Sciatic nerve (tissue), 2 donors: Measurements from ENCODE around the gene UBLCP1. TPM values are rescaled to one million over a fixed set of nuclear protein-coding genes. Genes with fewer than 3 reads are reported as not detected.
"Not testable (repeated sequence)": the region's sequence is repeated elsewhere in the genome, so short reads cannot be mapped to it uniquely, and the experiment has no call there.

Experiments
- ATAC-seq: fragments of 200-7000 bp; cut with Tn5 transposase; one replicate; pipeline ENCODE4 v1.9.1; 2020; ENCODE audit warnings: mild to moderate bottlenecking, moderate library complexity
- DNase-seq: peaks from one replicate; pipeline ENCODE4 v3.0.0-alpha.2; 2020; ENCODE audit warnings: low spot score
- intact Hi-C: fragments of 100-400 bp; cut with DNase I; formaldehyde crosslinking; loops from one replicate; pipeline ENCODE4 v1.14.2; 2022
- total RNA-seq: library from RNA; stranded (reverse); fragmentation: NEBNext Ultra II Directional; extraction: Animal tissue kit (Norgen Biotek cat#: 25700); gene quantifications from one replicate; pipeline ENCODE4 v1.2.1, GENCODE V29; 2021
- donor health status: DM: no; HTN: no; CAD: no.
- donor health status: DM: no; HTN: no; CAD: no.

Gene UBLCP1
- total RNA-seq, 1 donor from 2014 or later = 22.6 TPM

DNA sequence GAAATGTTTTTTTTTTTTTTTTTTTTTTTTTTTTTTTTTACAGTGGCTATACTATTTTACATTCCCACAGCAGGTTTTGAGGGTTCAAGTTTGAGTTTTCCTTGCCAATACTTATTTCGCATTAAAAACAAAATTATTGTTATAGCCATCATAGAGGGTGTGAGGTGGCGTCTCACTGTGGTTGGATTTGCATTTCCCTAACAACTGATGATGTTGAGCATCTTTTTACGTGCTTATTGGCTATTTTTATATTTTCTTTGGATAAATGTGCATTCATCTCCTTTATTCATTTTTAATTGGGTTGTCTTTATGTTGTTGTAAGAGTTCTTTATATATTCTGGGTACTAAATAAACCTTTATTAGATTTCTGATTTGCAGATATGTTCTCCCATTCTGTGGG is 18.9 kb upstream of the UBLCP1 start:
- no peak for DNase-seq
- ATAC-seq = no peak
- intact Hi-C loops = no loop called here

DNA sequence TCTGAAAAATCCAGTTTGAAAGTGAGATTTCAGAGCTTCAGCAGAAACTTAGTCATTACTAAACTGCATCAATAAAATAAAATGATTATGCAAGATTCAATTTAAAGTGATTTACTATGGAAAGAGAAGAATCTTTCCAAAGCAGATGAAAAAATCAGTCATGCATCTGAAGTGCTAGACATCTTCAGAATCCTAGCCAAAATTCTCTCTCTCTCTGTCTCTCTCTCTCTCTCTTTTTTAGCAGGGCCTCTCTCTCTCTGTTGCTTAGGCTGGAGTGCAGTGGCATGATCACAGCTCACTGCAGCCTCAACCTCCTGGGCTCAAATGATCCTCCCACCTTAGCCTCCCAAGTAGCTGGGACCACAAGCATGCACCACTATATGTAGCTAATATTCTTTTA is 18.2 kb upstream of the UBLCP1 start:
- DNase-seq (no peak), ATAC-seq (no peak)
- intact Hi-C loops = no loop called here

DNA sequence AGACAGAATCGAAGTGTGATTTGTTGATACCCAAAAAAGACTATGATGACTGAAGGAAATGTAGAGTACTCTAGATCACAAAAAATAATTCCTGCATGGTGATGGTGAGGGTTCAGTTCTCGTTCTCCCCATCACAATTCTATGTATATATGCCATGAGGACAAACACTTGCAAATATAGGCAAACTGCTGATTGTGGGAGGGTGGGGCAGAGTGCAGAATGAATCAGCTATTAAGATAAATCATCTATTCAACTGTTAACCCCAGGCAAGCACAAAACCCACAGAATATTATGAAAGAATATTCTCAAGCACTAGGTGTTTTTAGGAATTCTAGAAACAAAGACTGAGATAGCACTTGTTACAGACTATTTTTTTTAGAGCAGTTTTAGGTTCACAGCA is 13.9 kb upstream of the UBLCP1 start:
- intact Hi-C loops = no loop called here
- ATAC-seq (no peak), DNase-seq (no peak)

DNA sequence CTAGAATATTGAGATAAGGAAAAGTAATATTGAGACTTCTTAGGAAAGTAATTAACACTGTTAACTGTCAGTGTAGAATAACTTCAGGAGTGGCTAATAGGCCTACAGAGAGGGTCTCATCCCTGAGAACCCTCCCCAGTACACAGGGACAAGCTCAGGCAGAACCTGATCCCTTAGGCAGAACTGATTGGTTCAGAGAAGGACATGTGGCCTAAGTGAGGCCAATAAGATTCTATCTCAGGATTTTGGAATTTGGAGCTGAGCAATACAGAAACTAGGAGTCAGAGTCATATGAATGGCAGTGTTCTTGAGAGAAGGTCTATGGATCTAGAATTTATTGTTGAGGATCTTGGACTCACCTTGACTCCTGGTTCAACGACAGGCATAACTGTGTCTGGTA is 10.9 kb upstream of the UBLCP1 start:
- ATAC-seq = no peak
- intact Hi-C loops = no loop called here

DNA sequence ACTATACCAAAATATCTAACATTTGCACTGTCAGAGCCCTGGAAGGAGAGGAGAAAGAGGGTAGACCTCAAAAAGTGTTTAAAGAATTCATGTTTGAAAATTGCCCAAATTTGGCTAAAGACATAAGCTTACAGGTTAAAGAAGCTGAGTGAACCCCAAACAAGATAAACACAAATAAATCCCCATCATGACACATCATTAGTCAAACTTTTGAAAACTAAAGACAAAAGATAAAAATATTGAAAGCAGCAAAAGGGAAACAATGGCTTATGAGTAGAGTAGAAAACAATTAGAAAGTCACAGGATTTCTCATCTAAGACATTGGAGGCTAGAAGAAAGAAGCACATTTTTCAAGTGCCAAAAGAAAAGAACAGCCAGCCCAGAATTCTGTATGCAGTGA is 6.1 kb upstream of the UBLCP1 start:
- DNase-seq = no peak
- intact Hi-C loops = no loop called here
- no peak for ATAC-seq

More for the DNA sequence above, 10.9 kb upstream of the UBLCP1 start:
- DNase-seq = no peak

DNA sequence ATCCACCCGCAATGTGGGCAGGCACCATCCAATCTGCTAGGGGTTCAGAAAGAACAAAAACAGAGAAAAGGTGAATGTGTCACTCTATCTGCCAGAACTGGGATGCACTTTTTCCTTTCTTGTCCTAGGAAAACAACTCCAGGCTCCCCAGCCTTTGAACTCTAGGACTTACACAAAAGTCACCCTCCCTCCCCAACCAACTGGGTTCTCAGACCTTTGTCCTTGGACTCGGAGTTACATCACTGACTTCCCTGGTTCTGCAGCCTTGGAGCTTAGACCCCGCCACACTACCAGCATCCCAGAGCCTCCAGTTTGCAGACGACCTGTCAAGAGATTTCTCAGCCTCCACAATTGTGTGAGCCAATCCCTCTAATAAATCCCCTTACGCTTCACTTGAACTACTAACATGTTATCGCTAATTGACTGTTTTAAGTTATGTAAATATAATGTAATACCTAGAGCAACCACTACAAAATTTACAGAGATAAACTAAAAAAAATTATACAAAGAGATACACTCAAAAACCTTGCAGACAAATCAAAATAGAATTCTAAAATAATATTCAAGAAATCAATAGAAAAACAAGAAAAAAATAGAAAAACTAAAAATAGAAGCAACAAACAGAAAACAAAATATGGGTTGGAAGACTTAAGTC is 5.3 kb upstream of the UBLCP1 start:
- no peak for ATAC-seq
- no peak for DNase-seq
- intact Hi-C loops = no loop called here

DNA sequence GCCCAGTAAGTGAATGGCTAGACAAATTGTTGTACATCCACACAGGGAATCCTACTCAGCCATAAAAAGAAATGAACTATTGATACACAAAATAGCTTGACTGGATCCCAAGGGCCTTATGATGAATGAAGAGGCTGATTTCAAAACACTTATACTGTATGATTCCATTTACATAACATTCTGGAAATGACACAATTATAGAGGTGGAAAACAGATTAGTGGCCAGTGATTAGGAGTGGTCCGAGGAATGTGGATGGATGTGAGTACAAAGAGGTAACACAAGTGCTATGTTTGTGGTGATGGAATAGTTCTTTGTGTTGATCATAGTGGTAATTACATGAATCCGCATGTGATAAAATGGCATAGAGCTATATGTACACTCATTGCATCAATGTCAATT is 4.7 kb upstream of the UBLCP1 start:
- ATAC-seq (no peak), DNase-seq (no peak)
- intact Hi-C loops = no loop called here

DNA sequence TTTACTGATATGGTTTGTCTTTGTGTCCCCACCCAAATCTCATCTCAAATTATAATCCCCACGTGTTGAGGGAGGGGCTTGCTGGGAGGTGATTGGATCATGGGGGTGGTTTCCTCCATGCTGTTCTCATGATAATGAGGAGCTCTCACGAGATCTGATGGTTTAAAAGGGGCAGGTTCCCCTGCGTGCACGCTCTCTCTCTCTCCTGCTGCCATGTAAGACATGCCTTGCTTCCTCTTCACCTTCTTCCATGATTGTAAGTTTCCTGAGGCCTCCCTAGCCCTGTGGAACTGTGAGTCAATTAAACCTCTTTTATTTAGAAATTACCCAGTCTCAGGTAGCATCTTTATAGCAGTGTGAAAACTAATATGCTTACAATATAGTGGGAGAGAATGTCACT is 2.9 kb upstream of the UBLCP1 start:
- ATAC-seq, DNase-seq, intact Hi-C loops: not testable (repeated sequence)

DNA sequence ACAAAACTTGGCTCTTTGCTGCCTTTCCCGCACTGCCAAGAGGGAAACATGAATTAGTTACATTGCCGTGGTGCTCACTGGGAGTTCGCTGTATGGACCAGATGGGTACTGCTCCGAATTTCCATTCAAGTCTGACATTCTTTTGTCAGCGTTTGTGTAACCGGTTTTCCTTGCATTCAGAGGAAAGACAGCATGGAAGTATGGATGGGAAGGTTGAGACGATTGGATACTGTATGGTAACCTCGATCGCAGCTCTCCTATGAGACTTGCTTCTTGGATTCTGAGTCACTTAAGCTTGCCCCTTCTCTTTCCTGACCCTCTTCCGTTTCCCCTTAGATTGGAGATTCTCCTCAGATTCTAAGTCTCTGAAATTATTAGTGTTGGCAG is 625 bp upstream of the UBLCP1 start:
- intact Hi-C loops = no loop called here
- ATAC-seq = peak; percentile 39
- no peak for DNase-seq

DNA sequence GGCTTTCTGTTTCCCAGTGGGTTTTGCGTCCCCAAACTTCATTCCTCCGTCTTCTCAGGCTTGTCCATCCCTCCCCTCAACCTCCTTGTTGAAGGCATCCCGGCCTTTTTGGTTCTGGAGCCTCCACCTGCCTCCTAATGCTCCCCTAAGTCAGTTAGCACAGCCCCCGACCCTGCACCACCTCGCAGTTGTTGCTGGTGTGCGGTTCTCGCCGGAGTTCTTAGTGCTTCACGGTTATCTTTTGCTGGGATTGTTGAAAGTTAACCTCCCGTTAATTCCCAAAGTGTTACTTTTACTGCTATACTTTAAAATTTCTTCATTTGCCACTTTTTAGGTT is 447 bp downstream of the UBLCP1 start:
- DNase-seq = no peak
- ATAC-seq = peak; percentile 23
- intact Hi-C loops = no loop called here

DNA sequence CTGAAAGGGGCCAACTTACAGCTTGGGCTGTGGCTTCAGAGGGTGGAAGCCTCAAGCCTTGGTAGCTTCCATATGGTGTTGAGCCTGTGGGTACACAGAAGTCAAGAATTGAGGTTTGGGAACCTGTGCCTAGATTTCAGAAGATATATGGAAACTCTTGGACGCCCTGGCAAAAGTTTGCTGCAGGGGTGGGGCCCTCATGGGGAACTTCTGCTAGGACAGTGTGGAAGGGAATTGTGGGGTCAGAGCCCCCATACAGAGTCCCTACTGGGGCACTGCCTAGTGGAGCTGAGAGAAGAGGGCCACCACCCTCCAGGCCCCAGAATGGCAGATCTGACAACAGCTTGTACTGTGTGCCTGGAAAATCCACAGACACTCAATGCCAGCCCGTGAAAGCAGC is 3.7 kb downstream of the UBLCP1 start:
- intact Hi-C loops, ATAC-seq, DNase-seq: not testable (repeated sequence)

DNA sequence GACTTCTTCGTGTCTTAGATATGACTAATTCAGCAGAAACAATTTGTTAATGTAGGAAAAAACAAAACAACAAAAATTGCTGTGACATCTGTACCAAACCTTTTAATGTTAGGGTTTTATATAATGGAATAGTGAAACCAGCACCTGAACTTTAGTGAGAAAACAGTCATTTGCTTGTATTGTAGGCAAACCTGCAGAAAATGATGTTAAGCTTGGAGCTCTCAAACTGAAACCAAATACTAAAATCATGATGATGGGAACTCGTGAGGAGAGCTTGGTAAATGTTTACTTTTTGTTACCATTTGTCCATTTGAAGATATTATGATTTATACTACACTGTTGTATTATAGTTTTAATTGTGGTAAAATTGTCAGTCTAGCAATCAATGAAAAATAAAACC is 6.6 kb downstream of the UBLCP1 start:
- no peak for DNase-seq
- intact Hi-C loops = no loop called here
- ATAC-seq = no peak

DNA sequence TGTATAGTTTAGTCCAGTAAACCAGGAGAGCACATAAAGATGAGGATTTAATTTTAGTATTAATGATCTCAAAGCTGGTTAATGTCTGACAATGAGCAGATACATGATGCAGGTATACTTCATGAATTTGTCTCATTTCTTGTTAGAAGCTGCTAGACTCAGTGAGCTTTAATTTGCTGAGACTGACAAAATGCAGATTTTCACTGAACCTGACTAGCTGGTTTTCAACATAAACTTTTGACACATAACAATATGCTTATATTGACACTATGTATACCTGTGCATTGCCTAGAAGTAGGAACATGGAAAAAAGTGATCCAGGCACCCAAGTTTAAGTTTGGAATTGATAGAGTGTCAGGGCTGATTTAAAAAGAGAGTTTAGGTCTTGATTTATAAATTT is 10.8 kb downstream of the UBLCP1 start:
- no peak for ATAC-seq

DNA sequence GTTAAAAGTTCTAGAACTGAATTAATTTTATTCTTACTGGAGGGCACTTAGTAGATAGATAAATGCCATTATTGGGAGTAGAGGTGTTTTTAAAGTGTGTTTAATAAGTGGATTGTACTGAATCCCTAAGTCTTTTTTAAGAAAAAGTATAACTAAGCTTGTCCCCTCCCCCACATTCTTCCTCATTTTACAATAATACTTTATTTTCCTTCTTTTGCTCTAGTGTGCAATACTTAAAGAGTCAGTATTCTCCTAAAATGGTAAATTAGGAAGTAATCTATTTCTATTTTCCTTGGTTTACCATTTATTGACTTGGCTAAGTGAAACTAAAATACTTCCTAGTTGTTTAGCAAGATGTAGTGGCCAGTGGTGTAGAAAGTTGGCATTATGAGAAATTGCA is 11.6 kb downstream of the UBLCP1 start:
- DNase-seq (no peak), ATAC-seq (no peak)
- intact Hi-C loops = no loop called here

More for the DNA sequence above, 10.8 kb downstream of the UBLCP1 start:
- intact Hi-C loops = no loop called here
- DNase-seq = no peak

DNA sequence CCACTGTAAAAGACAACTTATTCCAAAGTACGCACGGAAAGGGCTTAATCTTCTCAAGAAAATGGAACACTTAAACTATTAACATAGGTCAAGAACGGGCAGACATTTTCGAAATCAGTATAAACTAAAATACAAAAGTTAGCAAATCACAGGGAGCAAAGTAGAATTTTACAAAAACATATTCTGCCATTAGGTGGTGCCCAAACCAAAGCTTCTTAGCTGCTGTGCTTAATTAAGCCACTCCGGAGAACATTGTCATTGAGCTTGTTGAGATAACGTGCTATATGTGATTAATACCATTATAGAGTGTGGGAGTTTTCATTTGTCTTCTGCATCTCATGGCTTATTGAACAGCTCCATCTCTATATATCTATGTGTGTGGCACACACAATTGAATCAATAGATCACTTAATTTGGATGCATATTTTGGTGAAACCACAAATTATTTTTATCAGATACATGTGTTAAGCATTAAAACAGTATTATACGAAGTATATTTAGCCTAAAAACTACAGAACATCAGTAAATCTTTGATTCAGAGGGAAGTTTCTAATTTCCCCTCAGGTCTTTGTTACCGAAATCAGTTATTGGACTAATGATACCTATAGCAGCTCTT is 23.4 kb downstream of the UBLCP1 start:
- DNase-seq (no peak), ATAC-seq (no peak)
- intact Hi-C loops = no loop called here

DNA sequence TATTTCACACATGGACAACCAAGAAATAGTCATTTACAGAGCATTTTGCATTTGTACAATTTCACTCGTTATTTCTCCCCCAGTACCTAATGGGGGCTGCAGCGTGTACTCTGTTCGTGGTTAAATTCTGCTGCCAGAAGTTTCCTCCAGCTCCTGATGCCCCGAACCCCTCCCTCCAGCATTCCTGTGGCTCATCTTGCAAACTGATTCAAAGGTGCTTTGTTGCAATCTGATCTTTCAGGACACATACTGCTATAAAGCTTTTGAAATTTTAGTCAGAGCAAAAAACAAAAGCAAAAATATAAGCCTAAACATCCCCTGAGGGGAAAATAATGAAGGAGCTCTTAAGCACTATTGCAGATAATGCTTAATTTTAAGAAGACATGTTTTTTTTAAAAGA is 27.7 kb downstream of the UBLCP1 start:
- intact Hi-C loops = no loop called here
- ATAC-seq (no peak), DNase-seq (no peak)

DNA sequence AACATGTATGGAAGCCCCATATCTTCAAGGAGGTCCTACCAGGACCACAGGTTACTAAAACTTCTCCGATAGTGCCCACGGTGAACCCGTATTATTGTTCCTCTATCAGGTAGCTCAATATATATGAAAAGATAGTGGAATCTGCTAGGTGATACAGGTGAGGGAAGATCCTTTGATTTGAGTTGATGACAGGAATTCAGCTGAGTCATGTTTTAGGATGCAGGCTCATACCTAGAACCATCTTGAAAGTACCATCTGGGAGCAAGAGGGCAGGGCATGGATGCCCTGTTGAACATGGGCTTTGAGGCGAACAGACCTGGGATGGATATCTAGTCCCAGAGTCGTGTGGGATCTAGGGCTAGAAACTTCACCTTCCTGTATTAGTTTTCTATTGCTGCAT is 31.8 kb downstream of the UBLCP1 start:
- DNase-seq (no peak), ATAC-seq (no peak)
- intact Hi-C loops = no loop called here

DNA sequence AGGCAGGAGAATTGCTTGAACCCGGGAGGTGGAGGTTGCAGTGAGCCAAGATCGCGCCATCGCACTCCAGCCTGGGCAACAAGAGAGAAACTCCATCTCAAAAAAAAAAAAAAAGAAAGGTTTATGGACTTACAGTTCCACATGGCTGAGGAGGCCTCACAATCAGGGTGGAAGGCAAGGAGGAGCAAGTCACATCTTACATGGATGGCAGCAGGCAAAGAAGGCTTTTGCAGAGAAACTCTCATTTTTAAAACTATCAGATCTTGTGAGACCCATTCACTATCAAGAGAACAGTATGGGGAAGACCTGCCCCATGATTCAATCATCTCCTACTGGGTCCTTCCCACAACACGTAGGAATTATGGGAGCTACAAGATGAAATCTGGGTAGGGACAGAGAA is 34.2 kb downstream of the UBLCP1 start:
- ATAC-seq, DNase-seq, intact Hi-C loops: not testable (repeated sequence)

DNA sequence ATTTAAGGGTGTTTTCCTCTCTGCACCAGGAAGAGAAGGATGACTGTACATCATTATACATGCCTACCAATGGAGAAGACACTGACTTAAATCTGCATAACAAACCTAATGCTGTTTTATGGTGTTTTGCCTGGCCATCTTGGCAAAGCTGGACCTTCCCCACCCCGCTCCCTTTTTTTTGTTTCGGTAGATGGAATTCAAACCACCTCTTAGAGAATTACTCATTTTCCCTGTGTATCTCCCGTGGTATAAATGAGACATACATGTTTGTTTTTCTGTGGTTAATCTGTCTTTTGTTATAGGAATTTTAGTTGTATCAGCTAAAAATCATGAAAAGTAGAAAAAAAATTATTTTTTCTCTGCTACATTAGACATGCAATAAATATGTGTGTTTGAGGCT is 38.4 kb downstream of the UBLCP1 start:
- intact Hi-C loops = no loop called here
- no peak for DNase-seq
- no peak for ATAC-seq

DNA sequence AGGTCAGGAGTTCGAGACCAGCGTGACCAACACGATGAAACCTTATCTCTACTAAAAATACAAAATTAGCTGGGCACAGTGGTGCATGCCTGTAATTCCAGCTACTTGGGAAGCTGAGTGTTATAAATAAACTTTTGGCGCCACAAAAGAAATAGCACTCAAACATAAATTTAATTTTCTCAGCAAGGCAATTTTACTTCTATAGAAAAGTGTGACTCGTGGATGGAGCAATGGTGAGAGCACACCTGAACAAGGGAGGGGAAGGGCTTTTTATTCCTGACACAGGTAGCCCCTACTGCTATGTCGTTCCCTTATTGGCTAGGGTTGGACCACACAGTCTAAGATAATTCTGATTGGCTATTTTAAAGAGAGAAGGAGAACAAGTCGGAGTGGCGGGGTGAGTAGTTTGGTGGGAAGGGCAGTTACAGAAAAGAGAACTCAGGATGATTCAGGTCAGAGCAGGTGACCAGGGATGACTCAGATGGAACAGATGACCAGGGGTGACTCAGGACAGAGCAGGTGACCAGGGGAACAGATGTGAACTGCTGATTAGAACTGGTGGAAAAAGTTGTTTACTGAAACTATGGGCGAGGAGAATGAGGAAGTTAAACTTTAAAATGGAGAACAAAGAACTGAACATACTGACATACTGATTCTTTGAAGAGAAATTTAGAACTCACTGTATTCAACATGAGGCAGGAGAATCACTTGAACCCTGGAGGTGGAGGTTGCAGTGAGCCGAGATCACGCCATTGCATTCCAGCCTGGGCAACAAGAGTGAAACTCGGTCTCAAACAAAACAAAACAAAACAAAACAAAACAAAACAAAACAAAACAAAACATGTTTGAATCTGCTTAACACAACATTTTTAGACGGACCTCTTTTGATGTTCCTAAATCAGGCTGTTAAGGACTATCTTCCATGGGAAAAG is 39.1 kb downstream of the UBLCP1 start:
- intact Hi-C loops, DNase-seq, ATAC-seq: not testable (repeated sequence)
